BLaER1 treated with 17β-estradiol and CSF1 and Interleukin-3, amounts not matched to agents 10 nM and 100 nM (cell line): Measurements from ENCODE around the gene RSKR.

Experiments used
- H3K27ac ChIP-seq, 11 experiments: shearing (Covaris generic); formaldehyde crosslinking; 2 replicates each; pipeline ENCODE4 v1.8.1; 2022
- H3K27me3 ChIP-seq, 11 experiments: shearing (Covaris generic); formaldehyde crosslinking; 2 replicates each; pipeline ENCODE4 v1.8.1; 2022
- H3K36me3 ChIP-seq, 11 experiments: shearing (Covaris generic); formaldehyde crosslinking; 2 replicates each; pipeline ENCODE4 v1.8.1; 2022
- H3K4me1 ChIP-seq, 10 experiments: shearing (Covaris generic); formaldehyde crosslinking; 2 replicates each; pipeline ENCODE4 v1.8.1; 2022
- H3K4me2 ChIP-seq, 11 experiments: shearing (Covaris generic); formaldehyde crosslinking; 2 replicates each; pipeline ENCODE4 v1.8.1; 2022
- H3K4me3 ChIP-seq, 10 experiments: shearing (Covaris generic); formaldehyde crosslinking; 2 replicates each; pipeline ENCODE4 v1.8.1; 2022
- H3K9ac ChIP-seq, 11 experiments: shearing (Covaris generic); formaldehyde crosslinking; 2 replicates each; pipeline ENCODE4 v1.8.1; 2022
- H3K9me3 ChIP-seq, 11 experiments: shearing (Covaris generic); formaldehyde crosslinking; replicated peaks in 1 of 11; 2 replicates each; pipeline ENCODE4 v1.8.1; 2022
- H4K20me1 ChIP-seq, 11 experiments: shearing (Covaris generic); formaldehyde crosslinking; 2 replicates each; pipeline ENCODE4 v1.8.1; 2022
- Cebpa-rat ChIP-seq, 11 experiments: shearing (Covaris generic); IDR thresholded peaks; 2 replicates each; pipeline ENCODE4 v1.8.1; 2022

Gene RSKR

DNA sequence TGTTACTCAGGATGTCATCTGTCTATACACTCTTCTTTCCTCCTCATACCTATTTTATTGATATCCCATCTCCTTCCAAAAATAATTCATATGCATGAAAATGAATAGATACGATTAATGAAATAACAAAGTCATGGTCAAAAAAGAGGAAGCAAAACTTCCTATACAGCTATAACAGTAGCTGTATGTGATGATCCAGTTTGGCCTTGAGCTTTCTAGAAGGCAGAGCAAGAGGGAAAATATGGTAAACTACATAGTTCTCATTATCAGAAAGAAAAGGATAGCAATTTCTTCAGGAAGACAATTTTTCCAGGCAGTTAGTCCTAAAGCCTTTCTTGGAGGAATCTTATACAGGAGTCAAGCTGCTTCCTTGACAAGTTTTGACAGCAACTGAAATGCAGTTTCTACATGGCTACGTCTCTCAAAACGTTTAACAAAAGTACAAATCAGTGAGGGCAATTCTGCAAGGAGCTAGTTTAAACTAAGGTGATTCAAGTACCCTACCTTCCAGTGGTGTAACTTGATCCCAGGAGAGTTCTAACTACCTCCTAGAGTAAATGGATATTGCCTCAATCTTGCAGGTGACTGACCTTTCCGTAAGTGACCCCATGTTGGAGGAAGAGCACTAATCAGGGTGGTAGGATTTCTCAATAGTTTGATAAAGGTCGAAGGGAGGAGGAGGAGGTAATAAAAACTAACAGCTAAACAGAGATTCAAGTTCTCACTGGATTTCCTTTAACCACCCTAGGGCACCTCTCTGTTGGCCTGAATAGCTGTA, 16.2 kb downstream of the RSKR start:
- Histone ChIP-seq H3K9ac (peak overlapping the region; percentile 86 to 93 (median 91); a peak in 21 of 22 replicates), H3K27me3 (no peaks in the 10 kb centered on the region), H3K4me1 (peaks cover 25 to 40% (median 31%) of the 10 kb centered on the region in 10 experiments), H3K4me2 (peak overlapping the region; percentile 88 to 99 (median 95)), H3K4me3 (peak overlapping the region; percentile 67 to 89 (median 77)), H3K36me3 (peaks cover 7 to 64% (median 41%) of the 10 kb centered on the region in 11 experiments), H3K27ac (peak overlapping the region in 9 of 11 experiments; percentile 81 to 96 (median 89); a peak in 18 of 22 replicates), H3K9me3 (no peaks in the 10 kb centered on the region), H4K20me1 (peaks cover 0 to 13% (median 6%) of the 10 kb centered on the region in 11 experiments; a peak in 9 of 22 replicates)
- no peak for TF ChIP-seq Cebpa-rat (IDR thresholded peaks at IDR 0.05)

DNA sequence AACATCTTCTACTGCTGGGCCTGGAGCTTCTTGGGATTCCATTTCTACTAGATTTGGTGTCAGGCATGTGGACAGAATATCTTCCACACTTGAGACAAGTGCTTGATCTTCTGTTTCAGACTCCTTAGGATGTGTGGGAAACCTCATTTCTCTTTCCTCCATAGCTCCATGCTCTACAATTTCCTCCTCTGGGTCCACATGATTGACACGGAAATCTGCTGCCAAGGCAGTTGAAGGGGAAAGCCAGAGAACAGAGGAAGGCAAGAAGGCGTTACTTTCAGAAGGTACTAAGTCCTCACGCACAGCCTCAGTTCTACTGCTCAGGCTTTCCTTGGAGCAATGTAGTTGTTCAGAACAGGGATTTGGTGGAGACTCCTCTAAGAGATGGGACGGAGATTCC, 21.7 kb downstream of the RSKR start:
- H3K4me3 ChIP-seq, result no peak overlapping the region
- TF ChIP-seq Cebpa-rat (IDR thresholded peaks at IDR 0.05), result no peak
- H3K9ac ChIP-seq, result no peak overlapping the region
- H3K4me1 ChIP-seq, result peaks cover 2 to 12% (median 4%) of the 10 kb centered on the region in 10 experiments; a peak in 19 of 20 replicates
- H3K9me3 ChIP-seq, result no peaks in the 10 kb centered on the region
- H4K20me1 ChIP-seq, result peaks cover 0 to 50% (median 25%) of the 10 kb centered on the region in 11 experiments; a peak in 13 of 22 replicates
- no peak overlapping the region for H3K4me2 ChIP-seq
- no peaks in the 10 kb centered on the region for H3K27me3 ChIP-seq
- H3K27ac ChIP-seq, result no peak overlapping the region
- peaks cover 35 to 100% (median 94%) of the 10 kb centered on the region in 11 experiments for H3K36me3 ChIP-seq

DNA sequence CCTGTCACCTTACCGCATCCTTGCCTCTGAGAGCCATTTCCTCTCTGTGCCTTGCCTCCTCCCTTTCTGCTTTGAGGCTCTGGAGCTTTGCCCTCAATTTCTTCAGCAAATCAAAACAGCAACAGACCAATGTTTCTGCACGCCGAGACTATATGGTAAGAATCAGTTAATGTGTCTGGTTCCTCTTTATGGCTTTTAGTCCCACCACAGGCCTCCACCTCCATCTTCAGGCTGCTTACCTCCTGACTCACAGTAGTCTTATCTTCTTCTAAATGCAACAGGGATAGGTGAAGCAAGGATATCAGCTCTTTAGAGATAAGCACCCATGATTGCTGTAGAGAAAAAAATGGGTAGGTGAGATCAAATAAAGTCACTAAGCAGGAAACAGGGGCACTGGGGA, 28.1 kb downstream of the RSKR start:
- TF ChIP-seq Cebpa-rat (IDR thresholded peaks at IDR 0.05), result no peak
- Histone ChIP-seq H3K4me2 (no peak overlapping the region), H3K4me3 (no peak overlapping the region), H3K27ac (no peak overlapping the region), H3K9me3 (no peaks in the 10 kb centered on the region), H3K4me1 (no peaks in the 10 kb centered on the region), H3K36me3 (peaks cover 57 to 99% (median 97%) of the 10 kb centered on the region in 11 experiments), H4K20me1 (peaks cover 0 to 51% (median 10%) of the 10 kb centered on the region in 11 experiments; a peak in 10 of 22 replicates), H3K27me3 (no peaks in the 10 kb centered on the region), H3K9ac (no peak overlapping the region)

DNA sequence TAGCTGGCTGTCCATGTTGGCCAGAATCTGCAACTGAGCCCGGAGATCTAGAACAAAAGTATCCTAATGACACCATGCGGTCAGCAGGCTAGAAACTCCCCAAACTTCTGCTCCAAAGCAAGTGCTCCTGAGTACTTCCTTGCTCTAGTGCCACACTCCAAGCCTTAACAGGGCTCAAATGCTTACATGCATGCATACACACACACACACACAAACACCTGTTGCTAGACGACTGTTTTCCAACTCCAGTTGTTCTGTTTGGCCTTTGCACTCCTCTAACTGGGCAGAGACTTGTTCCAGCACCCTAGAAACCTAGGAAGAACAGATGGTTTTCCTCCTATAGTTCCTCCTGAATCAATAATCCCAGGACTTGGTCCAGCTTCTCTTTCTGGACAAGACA, 29.6 kb downstream of the RSKR start:
- no peaks in the 10 kb centered on the region for H3K4me1 ChIP-seq
- H3K27me3 ChIP-seq, result no peaks in the 10 kb centered on the region
- no peak overlapping the region for H3K9ac ChIP-seq
- peaks cover 61 to 99% (median 97%) of the 10 kb centered on the region in 11 experiments for H3K36me3 ChIP-seq
- H3K27ac ChIP-seq, result no peak overlapping the region
- peaks cover 0 to 51% (median 9%) of the 10 kb centered on the region in 11 experiments; a peak in 10 of 22 replicates for H4K20me1 ChIP-seq
- H3K4me2 ChIP-seq, result no peak overlapping the region
- H3K4me3 ChIP-seq, result no peak overlapping the region
- H3K9me3 ChIP-seq, result no peaks in the 10 kb centered on the region
- no peak for TF ChIP-seq Cebpa-rat (IDR thresholded peaks at IDR 0.05)

DNA sequence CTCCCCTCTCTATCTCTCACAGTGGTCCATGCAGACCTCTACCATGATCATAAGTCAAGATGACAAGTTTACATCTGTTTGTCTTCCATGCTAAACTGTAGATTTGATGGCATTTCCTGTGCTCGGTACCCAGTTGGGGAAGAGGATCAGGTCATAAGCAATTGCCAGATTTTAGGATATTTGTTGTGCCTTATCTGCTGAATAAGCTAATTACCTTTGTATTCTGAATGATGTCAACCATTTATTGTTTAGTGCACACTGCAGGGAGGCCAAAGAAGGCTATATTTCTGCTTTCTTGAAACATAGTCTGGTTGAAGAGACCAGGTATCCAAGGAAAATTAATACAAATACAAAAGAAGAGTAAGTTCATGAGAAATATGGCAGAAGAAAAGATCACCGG, 31.5 kb downstream of the RSKR start:
- H3K4me3 ChIP-seq, result no peak overlapping the region
- peaks cover 71 to 99% (median 97%) of the 10 kb centered on the region in 11 experiments for H3K36me3 ChIP-seq
- peaks cover 0 to 2% (median under 1%) of the 10 kb centered on the region in 10 experiments; a peak in 9 of 20 replicates for H3K4me1 ChIP-seq

DNA sequence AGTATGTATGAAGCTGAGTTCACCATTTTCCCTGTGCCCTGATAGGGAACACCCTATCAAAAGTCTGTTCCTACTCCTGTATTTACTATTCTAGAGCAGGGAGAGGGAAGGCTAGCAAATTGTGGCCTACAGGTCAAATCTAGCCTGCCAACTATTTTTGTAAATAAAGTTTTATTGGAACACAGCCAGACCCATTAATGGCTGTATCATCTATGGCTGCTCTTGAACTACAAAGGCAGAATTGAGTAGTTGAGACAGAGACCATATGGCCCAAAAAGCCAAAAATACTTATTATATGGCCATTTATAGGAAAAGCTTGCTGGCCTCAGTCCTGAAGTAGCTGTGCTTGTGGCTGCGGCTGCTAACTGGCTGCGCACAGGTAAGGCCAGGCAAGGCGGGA, 33.0 kb downstream of the RSKR start:
- Histone ChIP-seq H4K20me1 (peaks cover 0 to 29% (median 2%) of the 10 kb centered on the region in 11 experiments; a peak in 8 of 22 replicates), H3K4me1 (peaks cover 7 to 12% (median 10%) of the 10 kb centered on the region in 10 experiments; a peak in 19 of 20 replicates), H3K4me3 (no peak overlapping the region), H3K27ac (no peak overlapping the region), H3K4me2 (no peak overlapping the region), H3K27me3 (no peaks in the 10 kb centered on the region), H3K9me3 (no peaks in the 10 kb centered on the region), H3K9ac (no peak overlapping the region), H3K36me3 (peaks cover 68 to 89% (median 86%) of the 10 kb centered on the region in 11 experiments)
- TF ChIP-seq Cebpa-rat (IDR thresholded peaks at IDR 0.05), result no peak

More for the DNA sequence above, 31.5 kb downstream of the RSKR start:
- TF ChIP-seq Cebpa-rat (IDR thresholded peaks at IDR 0.05), result no peak
- Histone ChIP-seq H3K9me3 (no peaks in the 10 kb centered on the region), H3K9ac (no peak overlapping the region), H4K20me1 (peaks cover 0 to 34% (median 3%) of the 10 kb centered on the region in 11 experiments; a peak in 7 of 22 replicates), H3K4me2 (no peak overlapping the region), H3K27me3 (no peaks in the 10 kb centered on the region), H3K27ac (no peak overlapping the region)

DNA sequence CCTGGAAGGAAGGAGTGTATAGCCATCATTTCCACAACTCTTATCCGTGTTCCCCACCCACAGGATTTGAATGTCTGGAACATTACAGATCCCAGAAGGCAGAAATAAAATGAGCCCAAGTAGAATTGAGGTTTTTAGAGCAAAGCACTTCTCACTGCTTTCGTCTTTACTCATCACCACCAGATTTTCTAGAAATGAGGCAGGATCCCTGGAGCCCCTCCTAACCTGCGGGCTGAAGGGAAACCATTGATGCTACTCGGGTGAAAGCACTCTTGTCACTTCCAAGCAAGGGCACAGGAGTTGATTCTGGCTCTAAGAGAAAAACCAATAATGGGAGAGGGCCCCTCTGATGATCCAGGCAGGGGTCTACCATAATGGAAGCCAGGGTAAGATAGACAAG, 34.5 kb downstream of the RSKR start:
- no peak for TF ChIP-seq Cebpa-rat (IDR thresholded peaks at IDR 0.05)
- peaks cover 53 to 80% (median 76%) of the 10 kb centered on the region in 11 experiments for H3K36me3 ChIP-seq
- H3K4me3 ChIP-seq, result no peak overlapping the region
- H3K9me3 ChIP-seq, result no peaks in the 10 kb centered on the region
- no peak overlapping the region for H3K9ac ChIP-seq
- H3K4me1 ChIP-seq, result peaks cover 16 to 25% (median 20%) of the 10 kb centered on the region in 10 experiments; a peak in 19 of 20 replicates
- H3K4me2 ChIP-seq, result no peak overlapping the region
- H3K27ac ChIP-seq, result no peak overlapping the region
- no peaks in the 10 kb centered on the region for H3K27me3 ChIP-seq
- H4K20me1 ChIP-seq, result peaks cover 0 to 25% (median 6%) of the 10 kb centered on the region in 11 experiments; a peak in 8 of 22 replicates

DNA sequence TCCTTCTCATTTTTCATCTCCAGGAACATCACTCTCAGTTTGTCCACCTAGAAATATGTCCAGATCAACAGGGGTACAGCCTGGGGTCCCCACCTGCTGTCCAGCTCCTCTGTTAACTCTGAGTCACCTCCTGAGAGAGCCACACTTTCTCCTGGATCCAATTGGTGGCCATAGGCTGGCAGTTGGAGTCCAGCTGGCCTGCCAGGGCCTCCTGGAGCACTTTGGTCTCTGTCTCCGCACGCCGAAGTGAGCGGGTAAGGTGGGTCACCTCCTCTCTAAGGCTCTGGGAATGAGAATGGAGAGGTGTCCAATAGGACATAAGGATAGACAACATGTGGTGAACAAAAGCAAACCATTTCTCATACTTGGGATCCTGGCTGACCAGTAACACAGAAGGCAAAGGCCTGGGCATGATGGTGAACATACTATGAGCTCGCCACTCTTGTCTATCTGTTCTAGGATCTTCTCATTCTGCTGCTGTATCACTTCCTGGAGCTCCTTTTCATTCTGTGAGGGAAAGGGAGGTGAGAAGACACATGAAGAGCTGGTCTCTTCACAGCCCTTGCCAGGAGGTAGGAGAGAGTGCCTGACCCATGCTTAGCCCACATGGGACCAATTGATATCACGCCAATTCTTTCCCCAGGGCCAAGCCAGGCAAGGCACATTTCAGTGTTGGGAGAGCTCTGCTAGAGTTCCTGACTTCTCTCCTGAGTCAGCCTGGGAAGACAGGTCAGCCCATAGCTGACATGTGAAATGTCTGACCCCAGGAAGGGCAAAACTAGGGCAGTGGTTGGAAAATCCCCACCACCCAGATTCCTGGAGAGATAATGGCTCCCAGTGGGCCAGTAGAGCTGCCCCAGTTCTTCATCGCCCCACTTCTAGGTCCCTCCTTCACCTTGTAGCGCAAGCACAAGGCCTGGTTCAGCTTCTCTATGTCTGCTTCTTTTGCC, 35.5 kb downstream of the RSKR start:
- Histone ChIP-seq H3K27ac (no peak overlapping the region), H3K27me3 (no peaks in the 10 kb centered on the region), H3K4me2 (no peak overlapping the region), H4K20me1 (peaks cover 0 to 25% (median 6%) of the 10 kb centered on the region in 11 experiments; a peak in 8 of 22 replicates), H3K36me3 (peaks cover 43 to 80% (median 73%) of the 10 kb centered on the region in 11 experiments), H3K9me3 (no peaks in the 10 kb centered on the region), H3K4me1 (peaks cover 16 to 26% (median 20%) of the 10 kb centered on the region in 10 experiments; a peak in 19 of 20 replicates), H3K4me3 (no peak overlapping the region), H3K9ac (no peak overlapping the region)
- TF ChIP-seq Cebpa-rat (IDR thresholded peaks at IDR 0.05), result no peak
